Motor neuron (in vitro differentiated cells): ENCODE measurements around the gene STPG1. TPM values are rescaled to one million over a fixed set of nuclear protein-coding genes. Genes with fewer than 3 reads are reported as not detected.

ENCODE experiments used
- ATAC-seq, 8 experiments: fragments of 200-7000 bp; cut with Tn5 transposase; replicated peaks in 6 of 8; 2 replicates each; pipeline ENCODE4 v1.8.0; 2021; ENCODE audit warnings: mild to moderate bottlenecking in 8 of 8, moderate library complexity in 8 of 8
- H3K27ac ChIP-seq, 2 donors: fragments of 250-450 bp; sonication (Bioruptor Pico); 2 replicates each; pipeline ENCODE4 v1.9.0; 2021; ENCODE audit warnings: antibody characterized with exemption in 2 of 2, mild to moderate bottlenecking in 2 of 2, moderate library complexity in 1 of 2
- H3K4me1 ChIP-seq, 2 donors: fragments of 250-450 bp; sonication (Bioruptor Pico); replicated peaks in 1 of 2; 2 replicates each; pipeline ENCODE4 v1.6.1; 2021; ENCODE audit warnings: antibody characterized with exemption in 2 of 2, mild to moderate bottlenecking in 2 of 2, moderate library complexity in 1 of 2
- H3K4me3 ChIP-seq, 5 donors: fragments of 250-450 bp; sonication (Bioruptor Pico); 2 replicates each; pipeline ENCODE4 v1.9.0; 2021; ENCODE audit warnings: antibody characterized with exemption in 5 of 5, mild to moderate bottlenecking in 5 of 5, moderate library complexity in 4 of 5
- WGBS, 10 experiments: fragments of 450-650 bp; shearing (Covaris generic); methylation state at CpG; one replicate each; pipeline ENCODE4 v1.0.0; 2022; 5-methylcytosine and 5-hydroxymethylcytosine counted together
- in situ Hi-C, 9 experiments: fragments of 400-800 bp; cut with MboI; loops; one replicate each; pipeline ENCODE4 v1.15.0; 2021; ENCODE audit warnings: low sequenced_read_pairs in 9 of 9, low pct_unique_long_range_greater_than_20kb in 2 of 9; ENCODE audit not compliant: unreplicated experiment in 9 of 9
- total RNA-seq, 8 experiments: library from RNA; unstranded; fragments of 300-600 nt; gene quantifications; 2 replicates each; pipeline versions ENCODE4 v1.2.3 to v1.2.4, GENCODE V29; 2022

Gene STPG1
- total RNA-seq, 8 experiments from 2014 or later = 2.1 to 19.0 (median 6.8) TPM

DNA sequence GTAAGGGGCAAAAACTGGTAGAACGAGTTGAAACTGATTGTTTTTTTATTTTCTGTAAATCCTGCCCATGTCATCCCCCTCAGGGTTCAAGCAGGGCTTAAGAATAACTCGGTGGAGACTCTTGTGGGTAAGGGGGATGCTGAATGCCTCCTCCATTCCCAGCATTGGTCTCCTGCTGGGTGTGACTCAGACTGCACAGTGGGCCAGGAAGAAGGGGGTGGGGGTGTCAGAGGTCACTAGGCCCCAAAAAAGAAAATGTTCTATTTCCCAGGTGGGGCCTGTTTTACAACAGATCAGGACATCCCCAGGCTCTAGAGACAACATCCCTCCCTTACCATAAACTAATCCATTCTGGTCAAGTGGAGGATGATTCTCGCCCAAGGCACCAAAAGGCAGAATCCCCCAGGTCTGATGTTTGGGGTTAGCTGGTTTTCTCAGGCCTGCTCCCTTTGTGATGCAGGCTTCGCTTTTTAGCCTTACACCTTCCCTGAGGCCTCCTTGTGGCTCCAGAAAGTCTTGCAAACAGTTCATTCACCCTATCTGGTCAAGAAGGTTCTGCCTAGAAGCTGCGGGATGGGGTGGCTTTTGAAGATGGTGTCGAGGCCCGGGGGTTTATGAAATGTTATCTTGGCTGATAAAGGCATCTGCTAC, 105.1 kb downstream of the STPG1 start:
- Histone ChIP-seq H3K4me3 (no peak overlapping the region), H3K27ac (no peak overlapping the region), H3K4me1 (peaks cover 0 to 7% of the 10 kb centered on the region in 2 donors)
- no peak for ATAC-seq
- in situ Hi-C loops = no loop called here
- WGBS, 10 experiments = 32 to 64% (median 42%) methylated on average over 1 to 7 of the region's 7 CpGs; no CpG with 5 or more reads in 2 of the 10 experiments

Other genes with a start within 250 kb of the STPG1 start
- gene IFNLR1, start 226.5 kb downstream of the STPG1 start, total RNA-seq = 1 to 10 TPM in 3 of 8 experiments, under 1 TPM in 5; 0.11 to 2.1 (median 0.55) TPM
- gene GRHL3, start 94.4 kb downstream of the STPG1 start, total RNA-seq = 1 to 10 TPM in 2 of 8 experiments, under 1 TPM in 5, not detected in 1; 0.05 to 1.1 (median 0.57) TPM
- gene NIPAL3, start 2.0 kb upstream of the STPG1 start, total RNA-seq = 10 to 100 TPM in 7 of 8 experiments, 1 to 10 TPM in 1; 8.6 to 48.0 (median 19.1) TPM
- 10 to 100 TPM in 1 of 8 experiments, 1 to 10 TPM in 6, under 1 TPM in 1; 0.51 to 18.0 (median 6.3) TPM for gene RCAN3, start 89.1 kb upstream of the STPG1 start, total RNA-seq
- 1 to 10 TPM in 1 of 8 experiments, under 1 TPM in 7; 0.09 to 1.1 (median 0.37) TPM for gene NCMAP, start 142.3 kb upstream of the STPG1 start, total RNA-seq
- gene SRRM1, start 229.5 kb upstream of the STPG1 start, total RNA-seq = 100 to 1,000 TPM in 3 of 8 experiments, 10 to 100 TPM in 5; 36.6 to 141 (median 69.1) TPM